H1 (cell line): ENCODE measurements around the gene USP43. TPM values are rescaled to one million over a fixed set of nuclear protein-coding genes. Genes with fewer than 3 reads are reported as not detected.

Source experiments
- KDM4A ChIP-seq: IDR thresholded peaks from one replicate; pipeline ENCODE4 v1.7.1; 2012; ENCODE audit warnings: low read depth, mild to moderate bottlenecking, moderate library complexity, low read length, inconsistent platforms; ENCODE audit not compliant: severe bottlenecking
- TBP ChIP-seq: IDR thresholded peaks from 2 replicates; pipeline ENCODE4 v1.6.1; 2011; ENCODE audit warnings: low read depth, low read length, improper control_type of control experiment
- polyA plus RNA-seq, 7 experiments: library from polyadenylated mRNA; depleted of rRNA in 3 of 7; stranded (reverse) in 5 of 7; unstranded in 2 of 7; fragments of >200 nt in 5 of 7; fragments of 200-250 nt in 2 of 7; gene quantifications; 1 replicate in 5 of 7; 2 replicates in 1 of 7; 4 replicates in 1 of 7; pipeline versions ENCODE4 v1.2.1 to v1.2.3, GENCODE V29; 2011 to 2013; ENCODE audit warnings: missing spikeins in 2 of 7, mixed read lengths in 2 of 7
- total RNA-seq: library from RNA; stranded (reverse); fragmentation: NEBNext Ultra II Directional; extraction: Animal tissue kit (Norgen Biotek cat#: 25700); gene quantifications from 2 replicates; pipeline ENCODE4 v1.2.1, GENCODE V29; 2021

Gene USP43
- total and polyA plus RNA-seq, 2 of the 8 experiments (the other 6 are each of a cell fraction or from before 2014, with no cell fraction given), result 3.0 to 7.2 TPM

DNA sequence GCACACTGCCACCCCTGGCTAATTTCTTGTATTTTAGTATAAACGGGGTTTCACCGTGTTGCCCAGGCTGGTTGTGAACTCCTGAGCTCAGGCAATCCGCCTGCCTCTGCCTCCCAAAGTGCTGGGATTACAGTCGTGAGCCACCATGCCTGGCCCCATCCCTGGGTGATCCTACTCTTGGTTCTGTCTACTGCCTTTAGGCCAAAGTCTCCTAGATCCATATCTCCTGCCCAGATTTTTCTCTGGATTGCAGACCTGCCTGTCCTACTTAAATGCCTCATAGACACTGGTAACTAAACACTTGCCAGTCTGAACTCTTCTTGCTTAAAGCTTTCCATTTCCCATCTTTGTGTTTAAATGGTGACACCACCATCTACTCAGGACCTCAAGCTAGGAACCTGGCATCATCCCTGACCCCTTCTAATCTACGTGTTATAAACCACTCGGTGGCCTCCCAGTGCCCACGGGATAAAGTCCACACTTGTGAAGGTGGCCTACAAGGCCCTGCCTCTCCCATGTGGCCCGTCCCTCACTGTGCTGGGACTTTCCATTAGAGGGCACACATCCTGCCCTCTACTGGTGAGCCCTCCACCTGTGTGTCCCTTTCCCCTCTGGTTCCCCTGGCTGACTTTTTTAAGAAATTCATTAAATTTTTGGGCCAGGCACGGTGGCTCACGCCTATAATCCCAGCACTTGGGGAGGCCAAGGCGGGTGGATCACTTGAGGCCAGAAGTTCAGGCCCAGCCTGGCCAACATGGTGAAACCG lies 51.1 kb downstream of the USP43 start (continued):
- TF ChIP-seq KDM4A (no peak), TBP (no peak)
- TF ChIP-seq, all 59 proteins: peak for 2
